ENCODE results near the gene TRAPPC2B. TPM values are rescaled to one million over a fixed set of nuclear protein-coding genes. Genes with fewer than 3 reads are reported as not detected.

The TRAPPC2B gene
- 10 to 100 TPM; 14.8 to 20.2 (median 16.6) TPM for polyA plus RNA-seq (ENCODE audit: insufficient read length in 4 of 4)

DNA sequence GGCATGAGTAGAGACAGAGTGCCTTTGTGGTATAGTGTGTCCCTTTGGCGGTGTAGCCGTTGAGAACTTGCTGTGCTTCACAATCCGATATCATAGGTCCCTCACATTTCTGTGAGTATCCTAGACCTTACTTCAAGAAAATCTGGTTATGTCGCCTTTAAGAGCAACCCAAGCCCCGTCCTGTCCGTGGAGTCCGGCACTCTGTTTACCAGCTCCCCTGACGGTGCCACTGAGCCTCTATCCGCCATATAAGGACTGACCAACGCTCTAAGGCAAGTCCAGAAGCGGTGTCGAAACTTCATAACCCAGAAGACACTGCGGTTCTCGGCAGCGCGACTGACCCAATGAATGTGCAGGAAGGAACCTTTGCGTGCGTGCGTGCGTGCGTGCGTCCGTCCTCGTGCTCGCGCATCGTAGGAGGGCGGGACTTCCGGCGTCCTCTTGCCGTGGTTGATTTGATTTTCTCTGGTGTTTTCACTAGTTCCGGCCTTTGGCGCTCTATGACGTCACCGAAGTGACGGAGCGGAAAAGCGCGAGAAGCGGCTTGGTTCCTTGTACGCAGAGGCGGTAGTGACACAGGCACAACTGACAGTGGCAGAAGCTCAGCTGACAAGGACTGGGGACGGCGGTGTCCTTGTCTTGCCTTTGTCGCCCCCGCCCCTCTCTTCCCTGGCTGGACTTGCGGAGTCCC is at the start of gene TRAPPC2B, which contains the start of gene ZNF547:
Gene TRAPPC2B, plus strand, starts transcription at position 555 of the 691 bp plus-strand sequence. CDS start 1,283 bp downstream, outside the sequence.
Gene ZNF547, plus strand, starts transcription at position 555 of the 691 bp plus-strand sequence. CDS start 5,005 bp downstream, outside the sequence.
- peak; percentile 98 to 99 (median 99) for DNase-seq (ENCODE audit: low read depth in 4 of 4, low spot score in 3 of 4)

GRCh38 chr19:57314146-57314545 is 49.2 kb upstream of the TRAPPC2B start:
- no peak for DNase-seq (ENCODE audit: low read depth in 4 of 4, low spot score in 3 of 4)

GRCh38 chr19:57317503-57317902 is 45.8 kb upstream of the TRAPPC2B start:
- no peak for DNase-seq (ENCODE audit: low read depth in 4 of 4, low spot score in 3 of 4)

- DNase-seq (ENCODE audit: low read depth in 4 of 4, low spot score in 3 of 4) = no peak
These were observed 43.5 kb upstream of the TRAPPC2B start for GRCh38 chr19:57319869-57320179.

GRCh38 chr19:57320180-57321084 is 42.9 kb upstream of the TRAPPC2B start, which contains the start of gene ZNF543:
Gene ZNF543, plus strand, starts transcription at chr19:57320472. Its CDS starts 382 bp downstream, at chr19:57320854.
- DNase-seq (ENCODE audit: low read depth in 4 of 4, low spot score in 3 of 4) = peak; percentile 89 to 93 (median 92)

- DNase-seq (ENCODE audit: low read depth in 4 of 4, low spot score in 3 of 4) = no peak
These were observed 42.2 kb upstream of the TRAPPC2B start for GRCh38 chr19:57321116-57321515.

- DNase-seq (ENCODE audit: low read depth in 4 of 4, low spot score in 3 of 4) = no peak
These were observed 41.6 kb upstream of the TRAPPC2B start for GRCh38 chr19:57321751-57322150.

GRCh38 chr19:57324992-57325391 is 38.4 kb upstream of the TRAPPC2B start:
- DNase-seq (ENCODE audit: low read depth in 4 of 4, low spot score in 3 of 4) = no peak

DNA sequence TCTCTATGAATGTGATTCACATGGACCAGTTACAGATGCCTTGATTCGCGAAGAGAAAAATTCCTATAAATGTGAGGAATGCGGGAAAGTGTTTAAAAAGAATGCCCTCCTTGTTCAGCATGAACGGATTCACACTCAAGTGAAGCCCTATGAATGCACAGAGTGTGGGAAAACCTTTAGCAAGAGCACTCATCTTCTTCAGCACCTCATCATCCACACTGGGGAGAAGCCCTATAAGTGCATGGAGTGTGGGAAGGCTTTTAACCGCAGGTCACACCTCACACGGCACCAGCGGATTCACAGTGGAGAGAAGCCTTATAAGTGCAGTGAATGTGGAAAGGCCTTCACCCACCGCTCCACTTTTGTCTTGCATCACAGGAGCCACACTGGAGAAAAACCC is 35.4 kb upstream of the TRAPPC2B start:
- DNase-seq (ENCODE audit: low read depth in 4 of 4, low spot score in 3 of 4) = no peak

GRCh38 chr19:57334191-57334590 is 29.2 kb upstream of the TRAPPC2B start:
- no peak for DNase-seq (ENCODE audit: low read depth in 4 of 4, low spot score in 3 of 4)

DNA sequence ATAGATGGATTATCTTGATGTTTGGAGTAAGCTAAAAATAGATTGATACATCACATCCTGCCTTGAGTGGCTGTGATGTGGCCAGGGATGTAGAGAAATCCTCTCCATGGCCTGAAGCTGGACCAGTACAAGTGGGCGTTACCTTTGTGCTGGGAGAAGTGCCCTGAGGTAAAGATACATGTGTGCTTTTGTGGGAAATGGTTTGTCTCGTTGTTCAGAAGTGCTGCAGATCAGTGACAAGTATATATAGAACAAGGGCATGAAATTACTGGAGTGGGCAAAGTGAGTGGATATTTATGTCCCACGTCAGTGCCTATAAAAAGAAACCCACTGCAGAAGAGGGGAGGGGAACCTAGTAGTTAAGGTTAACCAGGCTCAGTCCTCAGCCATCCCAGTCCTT is 24.5 kb upstream of the TRAPPC2B start:
- no peak for DNase-seq (ENCODE audit: low read depth in 4 of 4, low spot score in 3 of 4)

DNA sequence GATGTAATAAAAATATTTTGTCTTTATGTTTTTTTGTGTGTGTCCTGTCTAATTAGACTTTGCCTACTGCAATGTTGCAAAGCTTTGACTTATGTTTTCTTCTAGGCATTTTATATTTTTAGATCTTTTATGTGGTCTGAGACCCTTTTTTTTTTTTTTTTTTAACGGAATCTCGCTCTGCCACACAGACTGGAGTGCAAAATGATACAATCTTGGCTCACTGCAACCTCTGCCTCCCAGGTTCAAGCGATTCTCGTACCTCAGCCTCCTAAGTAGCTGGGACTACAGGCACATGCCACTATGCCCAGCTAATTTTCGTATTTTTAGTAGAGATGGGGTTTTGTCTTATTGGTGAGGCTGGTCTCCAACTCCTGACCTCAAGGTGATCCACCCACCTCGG is 20.8 kb upstream of the TRAPPC2B start:
- no peak for DNase-seq (ENCODE audit: low read depth in 4 of 4, low spot score in 3 of 4)

GRCh38 chr19:57348136-57348535 is 15.2 kb upstream of the TRAPPC2B start:
- DNase-seq (ENCODE audit: low read depth in 4 of 4, low spot score in 3 of 4) = no peak

GRCh38 chr19:57350877-57351805 is 12.2 kb upstream of the TRAPPC2B start, which contains the start of gene ZNF304:
Gene ZNF304, plus strand, starts transcription at chr19:57351271. Its CDS starts 394 bp downstream, at chr19:57351665.
- DNase-seq (ENCODE audit: low read depth in 4 of 4, low spot score in 3 of 4) = peak; percentile 85 to 91 (median 86)

DNA sequence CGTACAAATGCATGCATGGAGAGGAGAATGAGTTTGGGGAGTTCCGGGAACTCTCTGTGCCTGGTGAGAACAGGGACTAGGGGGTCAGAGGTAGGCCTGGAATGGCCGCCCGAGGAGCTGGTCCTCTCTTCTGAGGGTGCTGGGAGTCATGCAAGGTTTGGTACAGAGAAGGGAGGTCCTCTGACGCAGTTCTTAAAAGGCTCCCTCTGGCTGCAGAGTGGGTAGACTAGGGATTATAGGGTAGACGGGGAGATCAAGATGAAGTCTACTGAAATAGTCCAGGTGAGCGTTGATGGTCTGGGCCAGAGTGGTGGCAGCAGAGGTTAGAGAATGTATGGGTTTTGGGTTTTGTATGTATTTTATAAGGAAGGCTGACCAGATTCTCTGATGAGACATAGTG is 11.5 kb upstream of the TRAPPC2B start:
- no peak for DNase-seq (ENCODE audit: low read depth in 4 of 4, low spot score in 3 of 4)

- no peak for DNase-seq (ENCODE audit: low read depth in 4 of 4, low spot score in 3 of 4)
These were observed 7.4 kb upstream of the TRAPPC2B start for GRCh38 chr19:57355916-57356315.

- no peak for DNase-seq (ENCODE audit: low read depth in 4 of 4, low spot score in 3 of 4)
These were observed 5.9 kb upstream of the TRAPPC2B start for GRCh38 chr19:57357406-57357805.

GRCh38 chr19:57359300-57359699 is 4.1 kb upstream of the TRAPPC2B start:
- DNase-seq (ENCODE audit: low read depth in 4 of 4, low spot score in 3 of 4) = no peak

GRCh38 chr19:57362419-57362818 is 932 bp upstream of the TRAPPC2B start:
- no peak for DNase-seq (ENCODE audit: low read depth in 4 of 4, low spot score in 3 of 4)

GRCh38 chr19:57363688-57364181 is 384 bp downstream of the TRAPPC2B start:
- DNase-seq (ENCODE audit: low read depth in 4 of 4, low spot score in 3 of 4) = no peak

Data from left renal pelvis (tissue), 4 donors.